Liver (tissue), 9 donors: ENCODE results near the gene FBXL15. TPM values are rescaled to one million over a fixed set of nuclear protein-coding genes. Genes with fewer than 3 reads are reported as not detected.

Source experiments
- DNase-seq: peaks from one replicate; pipeline ENCODE4 v3.0.0-alpha.2; 2017; ENCODE audit warnings: low spot score
- H3K27ac ChIP-seq, 2 donors: one replicate each; pipeline ENCODE4 v1.7.0; 2013; ENCODE audit warnings: inconsistent platforms in 2 of 2, low read length in 2 of 2, control low read depth in 1 of 2, low read depth in 1 of 2, mild to moderate bottlenecking in 1 of 2
- H3K27me3 ChIP-seq, 4 donors: one replicate each; pipeline versions ENCODE4 v1.6.1 to v1.7.0; 2013; ENCODE audit warnings: low read length in 3 of 4, inconsistent platforms in 1 of 4, mild to moderate bottlenecking in 1 of 4, moderate library complexity in 1 of 4; ENCODE audit not compliant: control insufficient read depth in 4 of 4, insufficient read depth in 4 of 4
- H3K36me3 ChIP-seq, 4 donors: one replicate each; pipeline versions ENCODE4 v1.6.1 to v1.7.0; 2013; ENCODE audit warnings: low read length in 3 of 4, mild to moderate bottlenecking in 3 of 4, low read depth in 1 of 4, moderate library complexity in 1 of 4; ENCODE audit not compliant: control insufficient read depth in 4 of 4, insufficient read depth in 3 of 4
- H3K4me1 ChIP-seq, 4 donors: one replicate each; pipeline versions ENCODE4 v1.6.1 to v1.7.0; 2013; ENCODE audit warnings: low read length in 3 of 4, mild to moderate bottlenecking in 3 of 4, moderate library complexity in 1 of 4; ENCODE audit not compliant: control insufficient read depth in 4 of 4, insufficient read depth in 4 of 4
- H3K4me3 ChIP-seq, 3 donors: one replicate each; pipeline versions ENCODE4 v1.6.1 to v1.7.0; 2013; ENCODE audit warnings: low read length in 3 of 3, control low read depth in 1 of 3, low read depth in 1 of 3, mild to moderate bottlenecking in 1 of 3
- H3K9ac ChIP-seq, 2 donors: one replicate each; pipeline ENCODE4 v1.7.0; 2013; ENCODE audit warnings: low read length in 2 of 2, mild to moderate bottlenecking in 2 of 2, moderate library complexity in 2 of 2, control low read depth in 1 of 2, low read depth in 1 of 2
- H3K9me3 ChIP-seq, 4 donors: one replicate each; pipeline versions ENCODE4 v1.6.1 to v1.7.0; 2013; ENCODE audit warnings: low read length in 3 of 4; ENCODE audit not compliant: control insufficient read depth in 4 of 4
- EGR1 ChIP-seq, 2 donors: IDR thresholded peaks; 2 replicates each; pipeline ENCODE4 v1.6.1; 2016 to 2018; ENCODE audit warnings: antibody characterized with exemption in 2 of 2, low read depth in 2 of 2
- FOXA1 ChIP-seq: IDR thresholded peaks from 2 replicates; pipeline ENCODE4 v1.6.1; 2016; ENCODE audit warnings: antibody characterized with exemption
- FOXA2 ChIP-seq: IDR thresholded peaks from 2 replicates; pipeline ENCODE4 v1.6.1; 2016; ENCODE audit warnings: antibody characterized with exemption
- GABPA ChIP-seq, 2 donors: IDR thresholded peaks in 1 of 2; conservative IDR thresholded peaks in 1 of 2; 2 replicates each; pipeline ENCODE4 v1.6.1; 2016; ENCODE audit warnings: antibody characterized with exemption in 2 of 2, mild to moderate bottlenecking in 1 of 2, moderate library complexity in 1 of 2
- HNF4A ChIP-seq, 2 donors: conservative IDR thresholded peaks; 2 replicates each; pipeline ENCODE4 v1.6.1; 2016; ENCODE audit warnings: antibody characterized with exemption in 2 of 2, mild to moderate bottlenecking in 2 of 2
- HNF4G ChIP-seq: IDR thresholded peaks from 2 replicates; pipeline ENCODE4 v1.6.1; 2016; ENCODE audit warnings: antibody characterized with exemption
- JUND ChIP-seq, 2 donors: IDR thresholded peaks; 2 replicates each; pipeline ENCODE4 v1.6.1; 2016; ENCODE audit warnings: antibody characterized with exemption in 2 of 2
- NR2F2 ChIP-seq: IDR thresholded peaks from 2 replicates; pipeline ENCODE4 v1.6.1; 2016; ENCODE audit warnings: antibody characterized with exemption
- RAD21 ChIP-seq, 2 donors: IDR thresholded peaks; 2 replicates each; pipeline ENCODE4 v1.6.1; 2016; ENCODE audit warnings: antibody characterized with exemption in 2 of 2, mild to moderate bottlenecking in 2 of 2
- REST ChIP-seq: IDR thresholded peaks from 2 replicates; pipeline ENCODE4 v1.6.1; 2016; ENCODE audit warnings: antibody characterized with exemption, mild to moderate bottlenecking
- RXRA ChIP-seq, 2 donors: IDR thresholded peaks; 2 replicates each; pipeline ENCODE4 v1.6.1; 2017 to 2018; ENCODE audit warnings: antibody characterized with exemption in 2 of 2, mild to moderate bottlenecking in 1 of 2
- SP1 ChIP-seq: IDR thresholded peaks from 2 replicates; pipeline ENCODE4 v1.6.1; 2018; ENCODE audit warnings: antibody characterized with exemption, mild to moderate bottlenecking
- TAF1 ChIP-seq: conservative IDR thresholded peaks from 2 replicates; pipeline ENCODE4 v1.6.1; 2016; ENCODE audit warnings: antibody characterized with exemption, mild to moderate bottlenecking
- YY1 ChIP-seq: IDR thresholded peaks from 2 replicates; pipeline ENCODE4 v1.6.1; 2016; ENCODE audit warnings: antibody characterized with exemption, mild to moderate bottlenecking
- ZBTB33 ChIP-seq: IDR thresholded peaks from 2 replicates; pipeline ENCODE4 v1.6.1; 2016; ENCODE audit warnings: antibody characterized with exemption
- whole genome bisulfite sequencing: extraction: QIAGEN DNeasy Blood & Tissue Kit; methylation state at CpG from one replicate; pipeline ENCODE4 v1.1.7; 2013; 5-methylcytosine and 5-hydroxymethylcytosine counted together
- polyA plus RNA-seq, 2 donors: library from polyadenylated mRNA; stranded (reverse) in 1 of 2; unstranded in 1 of 2; fragments of 200-250 nt in 1 of 2; fragments of >200 nt in 1 of 2; fragmentation: Nextera tagmentation in 1 of 2; extraction: Ambion mirVana in 1 of 2; gene quantifications; one replicate each; pipeline versions ENCODE4 v1.2.1 to v1.2.3, GENCODE V29; 2013 to 2015
- total RNA-seq, 2 donors: library from RNA; depleted of rRNA; stranded (reverse); fragments of >200 nt; gene quantifications; one replicate each; pipeline ENCODE4 v1.2.3, GENCODE V29; 2014
- TF ChIP-seq, protein P1 (sequence below): fragments of 150-350 bp; IDR thresholded peaks from 2 replicates; pipeline ENCODE4 v1.5.1; 2017; ENCODE audit warnings: improper control_type of control experiment, low read depth, low read length; ENCODE audit not compliant: missing input control
- TF ChIP-seq, protein P2 (sequence below): IDR thresholded peaks from 2 replicates; pipeline ENCODE4 v1.6.1; 2016; ENCODE audit warnings: antibody characterized with exemption
- TF ChIP-seq, protein P3 (sequence below): IDR thresholded peaks from 2 replicates; pipeline ENCODE4 v1.6.1; 2016; ENCODE audit warnings: antibody characterized with exemption
- donor health status: healthy.
- donor health status: healthy.
- donor health status: healthy.
- donor health status: healthy.
- donor health status: healthy.

FBXL15 gene
- total and polyA plus RNA-seq, 4 donors = 4.4 to 14.4 (median 10.0) TPM

DNA sequence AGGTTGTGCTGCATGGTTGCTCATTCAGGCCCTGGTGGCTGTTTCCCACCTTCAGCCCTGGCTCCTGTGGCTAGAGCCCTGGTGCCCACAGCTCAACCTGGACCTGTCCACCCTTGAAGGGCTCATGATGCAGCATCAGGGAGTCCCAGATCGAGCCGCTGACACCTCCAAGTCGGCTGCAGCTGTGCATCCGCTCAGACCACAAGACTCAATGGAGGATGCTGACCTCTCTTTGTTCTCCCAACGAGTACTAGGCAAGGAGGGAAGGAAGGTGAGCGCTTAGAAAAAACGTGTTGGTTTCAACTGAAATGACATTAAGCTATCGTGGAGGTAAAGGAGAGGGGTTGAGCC is 40.2 kb downstream of the FBXL15 start:
- Histone ChIP-seq H3K9me3 (no peaks in the 10 kb centered on the region), H3K27me3 (no peaks in the 10 kb centered on the region), H3K4me3 (peak overlapping the region; percentile 16 to 67 (median 48)), H3K4me1 (peaks cover 8 to 32% (median 24%) of the 10 kb centered on the region in 4 donors), H3K27ac (no peak overlapping the region), H3K9ac (peak overlapping the region in 1 of 2 donors; percentile 36), H3K36me3 (peaks cover 0 to 2% (median under 1%) of the 10 kb centered on the region in 4 donors)
- TF ChIP-seq RXRA (IDR thresholded peaks at IDR 0.05) = no peak
- TF ChIP-seq REST = no peak
- TF ChIP-seq EGR1 (IDR thresholded peaks at IDR 0.05; ENCODE audit: low read depth in 2 of 2) = no peak
- no peak for TF ChIP-seq RAD21 (IDR thresholded peaks at IDR 0.05)
- WGBS = 33% methylated on average over 8 of the region's 8 CpGs
- DNase-seq = peak; percentile 46

DNA sequence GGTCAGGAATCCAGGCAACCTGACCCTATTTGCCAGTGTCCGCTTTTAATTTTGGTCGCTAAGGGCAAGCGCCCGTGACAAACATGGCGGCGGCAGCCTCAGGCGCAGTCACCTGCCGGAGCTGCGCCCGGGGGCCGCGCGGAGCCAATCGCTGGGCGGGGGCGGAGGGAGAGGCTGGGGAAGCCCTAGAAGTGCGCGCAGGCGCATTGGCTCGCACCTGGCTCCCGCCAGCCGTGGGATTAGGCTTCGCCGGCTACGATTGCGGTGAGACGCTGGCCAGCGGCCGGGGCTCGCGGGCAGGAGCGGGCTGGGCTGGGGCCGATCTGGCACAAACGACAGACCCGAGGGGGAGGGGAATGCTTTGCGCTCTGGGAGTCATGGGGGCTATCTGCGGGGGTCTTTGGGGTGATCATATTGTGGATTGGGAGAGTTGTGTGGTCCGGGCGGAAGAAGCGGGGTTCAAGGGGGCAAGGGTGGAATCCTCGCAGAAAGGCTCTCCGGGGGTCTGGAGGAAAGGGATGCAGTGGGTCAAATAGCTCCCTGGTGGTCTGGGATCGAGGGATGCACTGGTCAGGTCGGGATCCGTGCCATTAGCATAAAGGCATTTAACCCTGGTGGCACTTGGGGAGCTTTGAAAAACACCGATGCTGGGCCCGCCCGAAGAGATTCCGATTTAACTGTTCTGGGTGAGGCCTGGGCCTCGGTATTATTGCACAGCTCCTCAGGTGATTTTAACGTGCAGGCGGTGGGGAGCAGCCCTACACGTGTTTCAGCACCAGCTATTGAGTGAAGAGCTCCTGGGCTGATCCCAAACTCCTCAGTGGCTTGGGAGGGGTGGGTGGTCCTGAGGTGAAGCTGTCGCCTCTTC is 40.8 kb downstream of the FBXL15 start:
- TF ChIP-seq HNF4A (conservative IDR thresholded peaks at IDR 0.05) = no peak
- peak; percentile 50 for TF ChIP-seq SP1
- TF ChIP-seq GABPA (IDR thresholded peaks at IDR 0.05 in 1 of 2, conservative IDR thresholded peaks at IDR 0.05 in 1 of 2) = peak in 1 of 2 donors; percentile 62
- no peak for TF ChIP-seq RXRA (IDR thresholded peaks at IDR 0.05)
- TF ChIP-seq JUND (IDR thresholded peaks at IDR 0.05) = no peak
- TF ChIP-seq, protein P1, sequence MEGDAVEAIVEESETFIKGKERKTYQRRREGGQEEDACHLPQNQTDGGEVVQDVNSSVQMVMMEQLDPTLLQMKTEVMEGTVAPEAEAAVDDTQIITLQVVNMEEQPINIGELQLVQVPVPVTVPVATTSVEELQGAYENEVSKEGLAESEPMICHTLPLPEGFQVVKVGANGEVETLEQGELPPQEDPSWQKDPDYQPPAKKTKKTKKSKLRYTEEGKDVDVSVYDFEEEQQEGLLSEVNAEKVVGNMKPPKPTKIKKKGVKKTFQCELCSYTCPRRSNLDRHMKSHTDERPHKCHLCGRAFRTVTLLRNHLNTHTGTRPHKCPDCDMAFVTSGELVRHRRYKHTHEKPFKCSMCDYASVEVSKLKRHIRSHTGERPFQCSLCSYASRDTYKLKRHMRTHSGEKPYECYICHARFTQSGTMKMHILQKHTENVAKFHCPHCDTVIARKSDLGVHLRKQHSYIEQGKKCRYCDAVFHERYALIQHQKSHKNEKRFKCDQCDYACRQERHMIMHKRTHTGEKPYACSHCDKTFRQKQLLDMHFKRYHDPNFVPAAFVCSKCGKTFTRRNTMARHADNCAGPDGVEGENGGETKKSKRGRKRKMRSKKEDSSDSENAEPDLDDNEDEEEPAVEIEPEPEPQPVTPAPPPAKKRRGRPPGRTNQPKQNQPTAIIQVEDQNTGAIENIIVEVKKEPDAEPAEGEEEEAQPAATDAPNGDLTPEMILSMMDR = no peak
- peak; percentile 100 for TF ChIP-seq YY1
- no peak for TF ChIP-seq NR2F2
- TF ChIP-seq EGR1 (IDR thresholded peaks at IDR 0.05; ENCODE audit: low read depth in 2 of 2) = peak; percentile 65 to 74
- TF ChIP-seq, protein P2, sequence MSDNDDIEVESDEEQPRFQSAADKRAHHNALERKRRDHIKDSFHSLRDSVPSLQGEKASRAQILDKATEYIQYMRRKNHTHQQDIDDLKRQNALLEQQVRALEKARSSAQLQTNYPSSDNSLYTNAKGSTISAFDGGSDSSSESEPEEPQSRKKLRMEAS = no peak
- TF ChIP-seq TAF1 = no peak
- TF ChIP-seq RAD21 (IDR thresholded peaks at IDR 0.05) = peak in 1 of 2 donors; percentile 19
- TF ChIP-seq, protein P3, sequence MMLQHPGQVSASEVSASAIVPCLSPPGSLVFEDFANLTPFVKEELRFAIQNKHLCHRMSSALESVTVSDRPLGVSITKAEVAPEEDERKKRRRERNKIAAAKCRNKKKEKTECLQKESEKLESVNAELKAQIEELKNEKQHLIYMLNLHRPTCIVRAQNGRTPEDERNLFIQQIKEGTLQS = no peak
- TF ChIP-seq HNF4G = no peak
- TF ChIP-seq FOXA1 = no peak
- TF ChIP-seq REST = peak; percentile 90
- no peak for TF ChIP-seq ZBTB33
- no peak for TF ChIP-seq FOXA2
- Histone ChIP-seq H3K36me3 (no peaks in the 10 kb centered on the region), H3K4me1 (peaks cover 8 to 32% (median 24%) of the 10 kb centered on the region in 4 donors), H3K9ac (peak overlapping the region; percentile 33 to 80), H3K27ac (peak overlapping the region in 1 of 2 donors; percentile 28), H3K27me3 (no peaks in the 10 kb centered on the region), H3K9me3 (no peaks in the 10 kb centered on the region), H3K4me3 (peak overlapping the region; percentile 34 to 70 (median 48))
- 3% methylated on average over 54 of the region's 54 CpGs for WGBS
- DNase-seq = peak; percentile 91
